K562 (cell line): ENCODE measurements around the gene PIM3. TPM values are rescaled to one million over a fixed set of nuclear protein-coding genes. Genes with fewer than 3 reads are reported as not detected.

Source experiments
- ATAC-seq: fragments of 200-7000 bp; cut with Tn5 transposase; 3 replicates; pipeline ENCODE4 v1.9.1; 2020; ENCODE audit warnings: moderate library complexity
- BruUV-seq: library from RNA; stranded (reverse); fragments of 400-500 nt; replicated peaks from 2 replicates; lab custom pipeline; 2021; lab: Mats Ljungman, UMichigan
- CTCF ChIA-PET: fragments of 300-600 bp; formaldehyde crosslinking; extraction: SDS; loops from one replicate; lab custom pipeline; 2021; ENCODE audit warnings: low intra/inter-chr PET ratio; lab: Yijun Ruan, JAX
- POLR2A ChIA-PET: fragments of 300-600, 350-650 bp; sonication (Branson Sonifier 250); formaldehyde crosslinking; extraction: SDS; loops from one replicate; lab custom pipeline; 2021; ENCODE audit warnings: antibody characterized with exemption, inconsistent platforms; lab: Yijun Ruan, JAX
- DNase-seq, 4 experiments: peaks; one replicate each; pipeline versions ENCODE4 v3.0.0 to v3.0.0-alpha.2; 2011 to 2018; ENCODE audit warnings: low spot score in 3 of 4, mixed read lengths in 3 of 4; ENCODE audit errors: extremely low read depth in 1 of 4
- FAIRE-seq: peaks from 2 replicates; lab custom pipeline; 2011; peaks lifted over from hg19 to GRCh38; lab: Jason Lieb, UNC
- H2AFZ ChIP-seq: 2 replicates; pipeline ENCODE4 v1.6.0; 2011; ENCODE audit warnings: low read depth, low read length, control low read depth, inconsistent platforms
- H3K27ac ChIP-seq: fragments of 200-600 bp; 3 replicates; pipeline ENCODE4 v1.8.0; 2011; ENCODE audit warnings: low read depth, mild to moderate bottlenecking, control low read depth, inconsistent platforms, low read length, moderate library complexity, mixed read lengths; ENCODE audit errors: extremely low read depth
- H3K27me3 ChIP-seq, 2 experiments: fragments of 300-600 bp in 1 of 2; 2 replicates in 1 of 2; 3 replicates in 1 of 2; pipeline versions ENCODE4 v1.6.0 to v1.8.0; 2011; ENCODE audit warnings: inconsistent platforms in 2 of 2, low read length in 2 of 2, mild to moderate bottlenecking in 1 of 2, mixed read lengths in 1 of 2, moderate library complexity in 1 of 2; ENCODE audit not compliant: control insufficient read depth in 2 of 2, insufficient read depth in 2 of 2
- H3K36me3 ChIP-seq: fragments of 300-600 bp; 3 replicates; pipeline ENCODE4 v1.8.0; 2011; ENCODE audit warnings: mild to moderate bottlenecking, low read length, inconsistent platforms; ENCODE audit not compliant: control insufficient read depth, insufficient read depth
- H3K4me1 ChIP-seq, 2 experiments: fragments of 200-600 bp in 1 of 2; replicated peaks in 1 of 2; 2 replicates in 1 of 2; 3 replicates in 1 of 2; pipeline versions ENCODE4 v1.5.1 to v1.8.0; 2011; ENCODE audit warnings: inconsistent platforms in 2 of 2, low read length in 2 of 2, mild to moderate bottlenecking in 1 of 2, mixed read lengths in 1 of 2, moderate library complexity in 1 of 2; ENCODE audit not compliant: control insufficient read depth in 2 of 2, insufficient read depth in 2 of 2
- H3K4me2 ChIP-seq: 2 replicates; pipeline ENCODE4 v1.6.1; 2011; ENCODE audit warnings: low read length, control low read depth, inconsistent platforms, mixed read lengths; ENCODE audit not compliant: insufficient read depth
- H3K4me3 ChIP-seq: fragments of 200-600 bp; sonication (generic), shearing (Covaris generic); 2 replicates; pipeline ENCODE4 v1.5.1; 2016; ENCODE audit warnings: control low read depth, inconsistent platforms
- H3K79me2 ChIP-seq: fragments of 200-600 bp; 3 replicates; pipeline ENCODE4 v1.8.0; 2011; ENCODE audit warnings: low read length, inconsistent platforms; ENCODE audit not compliant: control insufficient read depth, insufficient read depth
- H3K9ac ChIP-seq, 2 experiments: 2 replicates each; pipeline versions ENCODE4 v1.6.0 to v1.6.1; 2011; ENCODE audit warnings: low read depth in 2 of 2, low read length in 2 of 2, control low read depth in 1 of 2, inconsistent platforms in 1 of 2, mild to moderate bottlenecking in 1 of 2, mixed read lengths in 1 of 2; ENCODE audit not compliant: insufficient read depth in 1 of 2
- H3K9me1 ChIP-seq: one replicate; pipeline ENCODE4 v1.6.0; 2011; ENCODE audit warnings: inconsistent platforms, mild to moderate bottlenecking, low read length, moderate library complexity; ENCODE audit not compliant: control insufficient read depth, insufficient read depth
- H3K9me3 ChIP-seq: replicated peaks from 2 replicates; pipeline ENCODE4 v1.5.1; 2011; ENCODE audit warnings: low read depth, low read length, inconsistent platforms; ENCODE audit not compliant: control insufficient read depth, insufficient read depth
- H4K20me1 ChIP-seq: replicated peaks from 2 replicates; pipeline ENCODE4 v1.6.1; 2011; ENCODE audit warnings: low read length, inconsistent platforms, mixed read lengths; ENCODE audit not compliant: control insufficient read depth, insufficient read depth
- BRD9 ChIP-seq: fragments of 450-650 bp; IDR thresholded peaks from 2 replicates; pipeline ENCODE4 v1.6.1; 2018; ENCODE audit warnings: low read depth; ENCODE audit not compliant: partially characterized antibody
- SP2 ChIP-seq: IDR thresholded peaks from 2 replicates; pipeline ENCODE4 v1.6.1; 2011; ENCODE audit warnings: mild to moderate bottlenecking, low read depth, low read length, moderate library complexity; ENCODE audit not compliant: poor library complexity, severe bottlenecking; ENCODE audit errors: extremely low read depth
- ZNF217 ChIP-seq: sonication (generic); formaldehyde crosslinking; IDR thresholded peaks from 2 replicates; pipeline ENCODE4 v1.8.0; 2022; ENCODE audit warnings: mild to moderate bottlenecking, missing genetic modification reagents
- ZNF274 ChIP-seq: IDR thresholded peaks from 2 replicates; pipeline ENCODE4 v1.6.1; 2011; ENCODE audit warnings: low read depth, mild to moderate bottlenecking, low read length, moderate library complexity, borderline replicate concordance
- WGBS: fragments of 100-300 bp; shearing (Covaris generic); methylation state at CpG from one replicate; pipeline ENCODE4 v1.1.6; 2016; ENCODE audit warnings: low coverage, mixed read lengths; ENCODE audit not compliant: insufficient coverage; ENCODE audit errors: missing lambda C conversion rate; 5-methylcytosine and 5-hydroxymethylcytosine counted together
- in situ Hi-C: fragments of 300-500 bp; cut with MboI; formaldehyde crosslinking; loops from 4 replicates; pipeline ENCODE4 v1.15.0; 2018; ENCODE audit warnings: inconsistent platforms, mixed read lengths
- intact Hi-C: fragments of 100-400 bp; cut with micrococcal nuclease; formaldehyde crosslinking; loops from 2 replicates; pipeline ENCODE4 v1.14.2; 2022
- polyA plus RNA-seq, 8 experiments: library from polyadenylated mRNA; depleted of rRNA in 4 of 8; stranded (reverse) in 5 of 8; unstranded in 3 of 8; fragments of >200 nt; fragmentation: Nextera tagmentation in 2 of 8; fragmentation: Illumina TruSeq in 1 of 8; extraction: Ambion mirVana in 2 of 8; extraction: Trizol in 1 of 8; gene quantifications; 2 replicates each; pipeline versions ENCODE4 v1.2.1 to v1.2.3, GENCODE V29; 2011 to 2014; ENCODE audit warnings: inconsistent platforms in 1 of 8, missing spikeins in 1 of 8
- total RNA-seq, 7 experiments: library from RNA; depleted of rRNA in 6 of 7; stranded (reverse); fragments of >200 nt in 6 of 7; fragmentation: Illumina TruSeq in 2 of 7; extraction: Trizol in 2 of 7; gene quantifications; 2 replicates each; pipeline versions ENCODE4 v1.2.1 to v1.2.3, GENCODE V29; 2011 to 2021; ENCODE audit warnings: low replicate concordance in 1 of 7

The PIM3 gene
- total and polyA plus RNA-seq, 9 of the 15 experiments (the other 6 are each of a cell fraction or from before 2014, with no cell fraction given) = 0.24 to 40.5 (median 5.3) TPM

- intact Hi-C loops (no loop called here), in situ Hi-C loops (no loop called here)
- H3K79me2 ChIP-seq = no peaks in the 10 kb centered on the region
- H3K4me1 ChIP-seq = peaks cover 0 to 94% of the 10 kb centered on the region in 2 experiments; a peak in 2 of 5 replicates
- FAIRE-seq (no peak), ATAC-seq (no peak), DNase-seq (no peak)
- no peaks in the 10 kb centered on the region for H3K9me3 ChIP-seq
- H2AFZ ChIP-seq = no peak overlapping the region
- no peak for TF ChIP-seq SP2
- no peak for TF ChIP-seq BRD9
- no peak for TF ChIP-seq ZNF274
- TF ChIP-seq ZNF217 = no peak
- peak overlapping the region in 1 of 2 experiments; percentile 64; a peak in 1 of 4 replicates for H3K9ac ChIP-seq
- no peaks in the 10 kb centered on the region for H3K36me3 ChIP-seq
- H3K27ac ChIP-seq = no peak overlapping the region
- H3K4me3 ChIP-seq = no peak overlapping the region
- no peaks in the 10 kb centered on the region for H3K9me1 ChIP-seq
- H3K4me2 ChIP-seq = no peak overlapping the region
- no TSS peak for BruUV-seq
- WGBS = 46% methylated on average over 13 of the region's 24 CpGs
- H4K20me1 ChIP-seq = no peaks in the 10 kb centered on the region
- POLR2A ChIA-PET = interaction anchor here (1.2 to 1.8 kb wide), 2 partner anchors 8 to 16 kb away, joined by 4 to 10 read pairs; partner anchors contain the start of gene PIM3
- CTCF ChIA-PET = no interaction called here
- H3K27me3 ChIP-seq = no peaks in the 10 kb centered on the region
Observed at GRCh38 chr22:49951986-49952896, 8.3 kb upstream of the PIM3 start.
